Uterus (tissue), 4 donors: ENCODE measurements around the gene BAHCC1. TPM values are rescaled to one million over a fixed set of nuclear protein-coding genes. Genes with fewer than 3 reads are reported as not detected.

ENCODE experiments used
- DNase-seq, 2 donors: peaks; one replicate each; pipeline ENCODE4 v3.0.0-alpha.2; 2019 to 2020
- H3K27ac ChIP-seq, 2 donors: fragments of 200-600 bp; sonication (generic); 1 replicate in 1 of 2; 2 replicates in 1 of 2; pipeline ENCODE4 v1.5.1; 2016 to 2018
- H3K27me3 ChIP-seq, 2 donors: fragments of 200-600 bp; sonication (generic); one replicate each; pipeline ENCODE4 v1.5.1; 2018 to 2019; ENCODE audit warnings: control low read depth in 1 of 2
- H3K36me3 ChIP-seq, 2 donors: fragments of 200-600 bp; sonication (generic); one replicate each; pipeline ENCODE4 v1.5.1; 2019; ENCODE audit warnings: control low read depth in 1 of 2
- H3K4me1 ChIP-seq, 2 donors: fragments of 200-600 bp; sonication (generic); one replicate each; pipeline ENCODE4 v1.5.1; 2018 to 2019; ENCODE audit warnings: control low read depth in 1 of 2
- H3K4me3 ChIP-seq, 2 donors: fragments of 200-600 bp; sonication (generic); 1 replicate in 1 of 2; 2 replicates in 1 of 2; pipeline ENCODE4 v1.5.1; 2018 to 2019; ENCODE audit warnings: mild to moderate bottlenecking in 1 of 2
- H3K9me3 ChIP-seq, 2 donors: fragments of 200-600 bp; sonication (generic); one replicate each; pipeline ENCODE4 v1.5.1; 2019; ENCODE audit warnings: control low read depth in 1 of 2
- CTCF ChIP-seq, 4 experiments: fragments of 200-600 bp in 2 of 4; fragments of 450-650 bp in 2 of 4; sonication (generic) in 2 of 4; IDR thresholded peaks; one replicate each; pipeline ENCODE4 v1.5.1; 2016 to 2019; ENCODE audit warnings: antibody characterized with exemption in 4 of 4, mild to moderate bottlenecking in 2 of 4, moderate library complexity in 1 of 4
- POLR2A ChIP-seq, 2 donors: fragments of 450-650 bp; IDR thresholded peaks; one replicate each; pipeline ENCODE4 v1.6.1; 2016; ENCODE audit warnings: antibody characterized with exemption in 2 of 2, mild to moderate bottlenecking in 1 of 2, moderate library complexity in 1 of 2
- intact Hi-C: fragments of 100-400 bp; cut with DNase I; formaldehyde crosslinking; loops from one replicate; pipeline ENCODE4 v1.15.1; 2023; ENCODE audit warnings: low total_unique reads
- total RNA-seq, 4 donors: library from RNA; depleted of rRNA in 3 of 4; stranded (reverse); fragments of >200 nt in 3 of 4; gene quantifications; one replicate each; pipeline versions ENCODE4 v1.1.0 to v1.2.4, GENCODE V29; 2014 to 2023
- donor health status: DM: yes; HTN: yes; CAD: no.

The BAHCC1 gene
- total RNA-seq, 4 donors from 2014 or later: 1.5 to 34.1 (median 8.5) TPM

GRCh38 chr17:81385320-81386111 is 9.7 kb upstream of the BAHCC1 start:
- peaks cover 5 to 21% of the 10 kb centered on the region in 2 donors for H3K4me1 ChIP-seq

DNA sequence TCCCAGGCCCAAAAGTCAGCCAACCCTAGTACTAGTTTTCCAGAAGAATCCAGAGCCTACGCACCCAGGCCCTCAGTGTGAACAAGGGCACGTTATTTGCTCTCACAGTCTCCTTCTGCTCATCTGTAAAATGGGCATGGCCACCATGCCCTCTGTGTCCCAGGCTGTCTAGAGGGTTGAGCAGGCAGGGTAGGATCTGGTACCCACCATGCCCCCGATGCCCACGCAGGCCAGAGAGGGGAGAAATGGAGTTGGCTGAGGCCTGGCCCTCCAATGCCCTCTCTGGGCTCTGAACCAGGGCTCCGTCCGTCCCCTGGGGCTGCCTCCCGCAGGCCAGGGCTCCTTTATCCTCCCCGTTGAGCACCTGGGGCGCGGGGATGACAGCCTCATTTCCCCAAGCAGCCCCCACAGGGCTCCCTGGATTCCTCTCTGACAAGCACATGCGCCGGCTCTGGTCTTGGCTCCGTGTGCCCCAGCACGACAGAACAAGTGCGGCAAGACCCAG is 9.1 kb upstream of the BAHCC1 start:
- TF ChIP-seq POLR2A (IDR thresholded peaks at IDR 0.05) (no peak), CTCF (IDR thresholded peaks at IDR 0.05) (no peak)
- H3K36me3 ChIP-seq: no peaks in the 10 kb centered on the region
- intact Hi-C loops: loop anchor here (5.0 kb wide), 1 partner anchor 96 kb away; no protein-coding TSS in a partner anchor
- H3K4me1 ChIP-seq: peaks cover 5 to 24% of the 10 kb centered on the region in 2 donors
- H3K9me3 ChIP-seq: no peaks in the 10 kb centered on the region
- peak overlapping the region; percentile 90 to 99 for H3K27ac ChIP-seq
- no peaks in the 10 kb centered on the region for H3K27me3 ChIP-seq
- H3K4me3 ChIP-seq: peak overlapping the region; percentile 49 to 80
- DNase-seq: peak in 1 of 2 donors; percentile 49

More at GRCh38 chr17:81385320-81386111, 9.7 kb upstream of the BAHCC1 start:
- no peaks in the 10 kb centered on the region for H3K36me3 ChIP-seq
- no peaks in the 10 kb centered on the region for H3K27me3 ChIP-seq
- intact Hi-C loops: loop anchor here (5.0 kb wide), 1 partner anchor 97 kb away; no protein-coding TSS in a partner anchor
- no peak for TF ChIP-seq CTCF (IDR thresholded peaks at IDR 0.05)
- TF ChIP-seq POLR2A (IDR thresholded peaks at IDR 0.05): no peak
- DNase-seq: peak; percentile 64 to 72
- no peaks in the 10 kb centered on the region for H3K9me3 ChIP-seq
- no peak overlapping the region for H3K4me3 ChIP-seq
- H3K27ac ChIP-seq: peak overlapping the region; percentile 90 to 99

GRCh38 chr17:81386646-81387099 is 8.6 kb upstream of the BAHCC1 start:
- peak; percentile 62 to 72 for DNase-seq
- H3K4me1 ChIP-seq: peaks cover 5 to 29% of the 10 kb centered on the region in 2 donors

DNA sequence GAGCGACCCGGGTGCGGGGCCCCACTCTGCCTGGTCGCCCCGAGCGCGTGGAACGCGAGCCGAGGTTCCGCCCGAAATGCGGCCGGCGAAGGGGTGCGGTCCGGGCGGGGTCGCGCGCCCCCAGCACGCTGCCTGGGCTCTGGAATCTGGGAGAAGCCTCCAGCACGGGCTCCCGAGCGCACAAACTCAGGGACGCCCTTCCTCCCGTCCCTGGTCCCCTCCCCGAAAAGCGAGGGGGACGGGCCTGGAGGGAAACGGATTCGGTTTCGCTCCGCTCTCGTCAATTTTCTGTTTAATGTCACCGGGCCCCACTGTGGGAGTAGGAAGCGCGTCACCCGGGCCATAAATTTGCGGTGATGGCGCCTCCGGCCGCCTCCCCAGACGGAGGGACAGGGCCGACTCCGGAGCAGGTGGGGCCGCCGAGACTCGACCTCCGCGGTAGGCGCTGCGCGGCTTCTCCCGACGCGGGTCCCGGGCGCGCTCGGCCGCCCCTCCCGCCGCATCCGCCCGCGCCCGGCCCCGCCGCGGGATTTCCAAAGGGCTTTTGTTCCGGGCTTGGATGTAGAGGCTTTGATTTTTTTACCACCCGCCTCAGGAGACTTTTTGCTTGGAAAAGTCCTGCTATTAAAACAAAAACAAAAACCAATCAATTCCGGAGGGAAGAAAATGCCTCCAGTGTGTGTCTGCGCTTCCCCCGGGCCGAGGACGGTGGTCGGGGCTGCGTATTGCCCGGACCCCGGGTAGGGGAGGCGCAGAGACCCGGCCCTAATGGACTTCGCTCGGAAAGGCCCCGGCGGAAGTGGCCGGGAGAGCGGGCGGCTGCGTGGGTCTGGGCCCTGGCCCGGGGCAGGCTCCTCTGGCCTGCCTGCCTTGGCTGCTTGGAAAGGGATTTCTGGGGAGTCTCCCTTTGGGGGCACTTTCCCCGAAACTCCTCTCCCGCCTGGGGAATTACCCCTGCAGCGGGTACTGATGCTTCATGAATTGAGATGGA is 7.9 kb upstream of the BAHCC1 start:
- intact Hi-C loops: loop anchor here (5.0 kb wide), 1 partner anchor 95 kb away; no protein-coding TSS in a partner anchor
- no peaks in the 10 kb centered on the region for H3K9me3 ChIP-seq
- peak overlapping the region; percentile 90 to 99 for H3K27ac ChIP-seq
- H3K4me3 ChIP-seq: peak overlapping the region; percentile 49 to 80
- no peak for TF ChIP-seq CTCF (IDR thresholded peaks at IDR 0.05)
- TF ChIP-seq POLR2A (IDR thresholded peaks at IDR 0.05): peak; percentile 49 to 61
- H3K4me1 ChIP-seq: peaks cover 5 to 31% of the 10 kb centered on the region in 2 donors
- H3K36me3 ChIP-seq: no peaks in the 10 kb centered on the region
- peak; percentile 80 to 82 for DNase-seq
- no peaks in the 10 kb centered on the region for H3K27me3 ChIP-seq

More at GRCh38 chr17:81386646-81387099, 8.6 kb upstream of the BAHCC1 start:
- no peaks in the 10 kb centered on the region for H3K9me3 ChIP-seq
- peak overlapping the region; percentile 49 to 80 for H3K4me3 ChIP-seq
- intact Hi-C loops: loop anchor here (5.0 kb wide), 1 partner anchor 96 kb away; no protein-coding TSS in a partner anchor
- H3K27me3 ChIP-seq: no peaks in the 10 kb centered on the region
- peak in 1 of 4 experiments; percentile 5 for TF ChIP-seq CTCF (IDR thresholded peaks at IDR 0.05)
- no peak for TF ChIP-seq POLR2A (IDR thresholded peaks at IDR 0.05)
- no peaks in the 10 kb centered on the region for H3K36me3 ChIP-seq
- peak overlapping the region; percentile 90 to 99 for H3K27ac ChIP-seq
